Skin of body (tissue), 2 donors: ENCODE measurements around the gene ZNF236. TPM values are rescaled to one million over a fixed set of nuclear protein-coding genes. Genes with fewer than 3 reads are reported as not detected.
"Not testable (repeated sequence)": the region's sequence is repeated elsewhere in the genome, so short reads cannot be mapped to it uniquely, and the experiment has no call there.

Experiments
- DNase-seq: peaks from one replicate; lab custom pipeline; 2025; lab: John Stamatoyannopoulos, UW
- total RNA-seq: library from RNA; depleted of rRNA; stranded (reverse); fragments of >200 nt; gene quantifications from one replicate; pipeline ENCODE4 v1.2.3, GENCODE V29; 2014

ZNF236 gene
- total RNA-seq, 1 donor from 2014 or later, result 13.8 TPM

GRCh38 chr18:76988031-76988826 is 165.9 kb downstream of the ZNF236 start:
- no peak for DNase-seq

- no peak for DNase-seq
Measured at GRCh38 chr18:76988827-76989646, 166.7 kb downstream of the ZNF236 start.

GRCh38 chr18:76989647-76990190 is 167.4 kb downstream of the ZNF236 start:
- DNase-seq, result no peak

GRCh38 chr18:76990343-76991020 is 168.1 kb downstream of the ZNF236 start:
- not testable (repeated sequence) for DNase-seq

- no peak for DNase-seq
Measured at GRCh38 chr18:76991021-76991688, 168.8 kb downstream of the ZNF236 start.

GRCh38 chr18:76992226-76993084 is 170.1 kb downstream of the ZNF236 start:
- no peak for DNase-seq

GRCh38 chr18:76993085-76993382 is 170.7 kb downstream of the ZNF236 start:
- no peak for DNase-seq

- no peak for DNase-seq
Measured at GRCh38 chr18:76993573-76993972, 171.2 kb downstream of the ZNF236 start.

- no peak for DNase-seq
Measured at GRCh38 chr18:76994086-76994654, 171.8 kb downstream of the ZNF236 start.

- DNase-seq, result no peak
Measured at GRCh38 chr18:76995896-76996295, 173.5 kb downstream of the ZNF236 start.

- DNase-seq, result no peak
Measured at GRCh38 chr18:76996429-76996828, 174.1 kb downstream of the ZNF236 start.

GRCh38 chr18:76997951-76998808 is 175.8 kb downstream of the ZNF236 start:
- no peak for DNase-seq

GRCh38 chr18:76999077-76999476 is 176.7 kb downstream of the ZNF236 start:
- DNase-seq, result no peak

GRCh38 chr18:77000527-77000926 is 178.2 kb downstream of the ZNF236 start:
- DNase-seq, result peak; percentile 68

GRCh38 chr18:77001041-77001440 is 178.7 kb downstream of the ZNF236 start:
- no peak for DNase-seq

- no peak for DNase-seq
Measured at GRCh38 chr18:77001979-77002378, 179.6 kb downstream of the ZNF236 start.

- no peak for DNase-seq
Measured at GRCh38 chr18:77002496-77002895, 180.1 kb downstream of the ZNF236 start.

GRCh38 chr18:77003316-77003715 is 181.0 kb downstream of the ZNF236 start:
- DNase-seq, result no peak
